ENCODE measurements around the gene LIMS2. TPM values are rescaled to one million over a fixed set of nuclear protein-coding genes. Genes with fewer than 3 reads are reported as not detected.

LIMS2 gene
- total and polyA plus RNA-seq, 2 of the 8 experiments (the other 6 are each of a cell fraction or from before 2014, with no cell fraction given): 3.3 to 4.8 TPM

GRCh38 chr2:127608061-127609030 is 67.0 kb downstream of the LIMS2 start:
- Histone ChIP-seq H3K4me3 (ENCODE audit: extremely low read depth in 1 of 4, insufficient read depth in 2 of 4, low read depth in 3 of 4, low read length in 4 of 4) (no peak overlapping the region), H3K23ac (ENCODE audit: insufficient read length) (no peak overlapping the region), H2BK15ac (ENCODE audit: low read length) (no peak overlapping the region), H3K9ac (replicated peaks in 1 of 4; ENCODE audit: extremely low read depth in 1 of 4, low read depth in 3 of 4, low read length in 3 of 4) (no peak overlapping the region), H2BK12ac (ENCODE audit: low read depth, low read length) (no peak overlapping the region), H3K14ac (ENCODE audit: insufficient read length) (no peak overlapping the region), H4K20me1 (replicated peaks in 1 of 2; ENCODE audit: control insufficient read depth in 1 of 2, insufficient read depth in 2 of 2, low read length in 2 of 2) (no peaks in the 10 kb centered on the region), H3K18ac (ENCODE audit: extremely low read depth, low read length) (peak overlapping the region; percentile 7; the same call in 1 of the 2 replicates), H3K79me2 (ENCODE audit: control insufficient read depth in 1 of 2, insufficient read depth in 2 of 2, low read length in 2 of 2) (no peaks in the 10 kb centered on the region), H2BK20ac (ENCODE audit: low read length) (no peak overlapping the region), H2BK120ac (replicated peaks; ENCODE audit: low read depth, low read length) (no peak overlapping the region), H2BK5ac (ENCODE audit: low read depth, low read length) (no peak overlapping the region; the same call in 1 of the 2 replicates), H2AK5ac (ENCODE audit: low read depth, low read length) (no peak overlapping the region), H3K23me2 (ENCODE audit: low read depth, low read length) (no peaks in the 10 kb centered on the region), H3K36me3 (ENCODE audit: control insufficient read depth in 2 of 4, insufficient read depth in 4 of 4, low read length in 3 of 4) (no peaks in the 10 kb centered on the region), H4K91ac (replicated peaks; ENCODE audit: insufficient read length, low read length) (no peak overlapping the region), H3K27ac (ENCODE audit: low read depth, low read length) (no peak overlapping the region), H4K5ac (ENCODE audit: insufficient read length, low read depth, low read length) (no peak overlapping the region), H3K79me1 (ENCODE audit: low read depth, low read length) (no peaks in the 10 kb centered on the region), H3K4ac (replicated peaks; ENCODE audit: insufficient read length, low read depth, low read length) (no peak overlapping the region), H3K4me1 (replicated peaks in 1 of 4; ENCODE audit: control insufficient read depth in 3 of 4, insufficient read depth in 4 of 4, low read length in 3 of 4) (no peaks in the 10 kb centered on the region; a peak in 1 of 7 replicates), H3K56ac (replicated peaks; ENCODE audit: insufficient read length, low read depth, low read length) (no peak overlapping the region), H3K9me3 (ENCODE audit: insufficient read depth in 2 of 2, low read depth in 1 of 2, low read length in 1 of 2) (no peaks in the 10 kb centered on the region; a peak in 2 of 4 replicates), H3K4me2 (ENCODE audit: insufficient read depth in 1 of 2, low read depth in 2 of 2, low read length in 2 of 2) (no peak overlapping the region), H3K27me3 (replicated peaks in 1 of 4; ENCODE audit: control insufficient read depth in 3 of 4, extremely low read depth in 1 of 4, insufficient read depth in 3 of 4, low read length in 3 of 4) (no peaks in the 10 kb centered on the region), H4K8ac (ENCODE audit: extremely low read depth, insufficient read depth, low read length) (no peak overlapping the region), H2AFZ (ENCODE audit: low read length) (no peak overlapping the region; the same call in 1 of the 2 replicates)
- TF ChIP-seq RXRA (IDR thresholded peaks at IDR 0.05; ENCODE audit: insufficient read depth, low read depth, low read length) (no peak), HDAC2 (IDR thresholded peaks at IDR 0.05; ENCODE audit: borderline replicate concordance in 1 of 2, low read depth in 2 of 2, low read length in 2 of 2) (no peak), SP4 (IDR thresholded peaks at IDR 0.05; ENCODE audit: low read length) (no peak), POLR2A (IDR thresholded peaks at IDR 0.05; ENCODE audit: control extremely low read depth in 1 of 2, low read depth in 2 of 2, low read length in 2 of 2) (no peak), SIRT6 (IDR thresholded peaks at IDR 0.05; ENCODE audit: low read length) (no peak), SRF (IDR thresholded peaks at IDR 0.05; ENCODE audit: low read depth, low read length) (no peak)
- FAIRE-seq (no peak), DNase-seq (ENCODE audit: low read depth in 1 of 2, low spot score in 2 of 2) (no peak)
- CTCF ChIA-PET (ENCODE audit: partially characterized antibody): interaction anchor here (0.6 to 8.1 kb wide), 6 partner anchors 15 to 42 kb away, joined by 3 to 54 read pairs (median 4); no protein-coding TSS in a partner anchor
- 89% methylated on average over 25 of the region's 25 CpGs; no CpG with 5 or more reads in 1 of the 2 experiments for WGBS, 2 experiments (ENCODE audit: extremely low coverage in 1 of 2, insufficient coverage in 1 of 2, insufficient read length in 1 of 2, insufficient replicate concordance in 2 of 2, low coverage in 1 of 2, low lambda C conversion rate in 2 of 2, missing lambda C conversion rate in 1 of 2)
- POLR2A ChIA-PET (ENCODE audit: partially characterized antibody): no interaction called here
